GM12878 (cell line): ENCODE measurements around the gene KLHL2. TPM values are rescaled to one million over a fixed set of nuclear protein-coding genes. Genes with fewer than 3 reads are reported as not detected.

Experiments used
- ATAC-seq: fragments of 200-7000 bp; cut with Tn5 transposase; 3 replicates; pipeline ENCODE4 v1.9.1; 2020; ENCODE audit warnings: mild to moderate bottlenecking, moderate library complexity
- BruUV-seq: library from RNA; stranded (reverse); fragments of 400-500 nt; replicated peaks from 2 replicates; lab custom pipeline; 2021; lab: Mats Ljungman, UMichigan
- CTCF ChIA-PET: fragments of 300-600 bp; sonication (Branson Sonifier 250); formaldehyde crosslinking; extraction: SDS; loops from one replicate; lab custom pipeline; 2021; ENCODE audit warnings: inconsistent platforms; lab: Yijun Ruan, JAX
- POLR2A ChIA-PET: fragments of 350-600 bp; formaldehyde crosslinking; extraction: SDS; loops from one replicate; lab custom pipeline; 2021; ENCODE audit warnings: inconsistent platforms; lab: Charles Lee
- RAD21 ChIA-PET: fragments of 300-600 bp; sonication (Branson Sonifier 250); formaldehyde crosslinking; loops from one replicate; lab custom pipeline; 2023; ENCODE audit warnings: antibody characterized with exemption; ENCODE audit not compliant: unreplicated experiment; lab: Charles Lee
- SMC1A ChIA-PET: fragments of 300-600 bp; sonication (Branson Sonifier 250); formaldehyde crosslinking; loops from one replicate; lab custom pipeline; 2023; ENCODE audit not compliant: unreplicated experiment, uncharacterized antibody; lab: Charles Lee
- DNase-seq: peaks from one replicate; pipeline ENCODE4 v3.0.0-alpha.2; 2011; ENCODE audit warnings: low read depth, low spot score
- FAIRE-seq: peaks from 3 replicates; lab custom pipeline; 2011; peaks lifted over from hg19 to GRCh38; lab: Jason Lieb, UNC
- H2AFZ ChIP-seq: 2 replicates; pipeline ENCODE4 v1.6.0; 2011; ENCODE audit warnings: low read depth, low read length, control low read depth; ENCODE audit not compliant: control insufficient read depth
- H3K27ac ChIP-seq: 2 replicates; pipeline ENCODE4 v1.5.1; 2011; ENCODE audit warnings: control low read depth; ENCODE audit not compliant: control insufficient read depth, insufficient read depth
- H3K27me3 ChIP-seq, 2 experiments: replicated peaks in 1 of 2; 2 replicates each; pipeline versions ENCODE4 v1.6.0 to v1.6.1; 2011; ENCODE audit warnings: low read length in 1 of 2; ENCODE audit not compliant: control insufficient read depth in 2 of 2, insufficient read depth in 2 of 2
- H3K36me3 ChIP-seq, 2 experiments: 2 replicates each; pipeline ENCODE4 v1.5.1; 2011; ENCODE audit warnings: low read length in 1 of 2; ENCODE audit not compliant: control insufficient read depth in 2 of 2, insufficient read depth in 2 of 2
- H3K4me1 ChIP-seq: 2 replicates; pipeline ENCODE4 v1.6.1; 2011; ENCODE audit warnings: mild to moderate bottlenecking, low read length, moderate library complexity, mixed read lengths; ENCODE audit not compliant: control insufficient read depth, insufficient read depth
- H3K4me2 ChIP-seq: 2 replicates; pipeline ENCODE4 v1.6.0; 2011; ENCODE audit warnings: control low read depth; ENCODE audit not compliant: control insufficient read depth, insufficient read depth
- H3K4me3 ChIP-seq: fragments of 200-600 bp; sonication (generic); 2 replicates; pipeline ENCODE4 v1.5.1; 2016
- H3K79me2 ChIP-seq: 2 replicates; pipeline ENCODE4 v1.6.0; 2011; ENCODE audit warnings: low read length; ENCODE audit not compliant: control insufficient read depth, insufficient read depth
- H3K9ac ChIP-seq: 2 replicates; pipeline ENCODE4 v1.8.0; 2011; ENCODE audit warnings: low read length, control low read depth, mixed read lengths; ENCODE audit not compliant: control insufficient read depth, insufficient read depth
- H3K9me3 ChIP-seq: replicated peaks from 3 replicates; pipeline ENCODE4 v1.5.1; 2011; ENCODE audit warnings: mild to moderate bottlenecking, low read length; ENCODE audit not compliant: control insufficient read depth, insufficient read depth
- H4K20me1 ChIP-seq: 2 replicates; pipeline ENCODE4 v1.6.0; 2011; ENCODE audit not compliant: control insufficient read depth, insufficient read depth
- BACH1 ChIP-seq: fragments of 450-650 bp; IDR thresholded peaks from 2 replicates; pipeline ENCODE4 v1.6.1; 2017; ENCODE audit warnings: mild to moderate bottlenecking, borderline replicate concordance
- BMI1 ChIP-seq: fragments of 450-650 bp; IDR thresholded peaks from 2 replicates; pipeline ENCODE4 v1.6.1; 2016; ENCODE audit warnings: mild to moderate bottlenecking, moderate library complexity, borderline replicate concordance
- IKZF2 ChIP-seq, 2 experiments: fragments of 450-650 bp; IDR thresholded peaks; 2 replicates each; pipeline ENCODE4 v1.6.1; 2017; ENCODE audit warnings: mild to moderate bottlenecking in 2 of 2, moderate library complexity in 2 of 2
- IRF4 ChIP-seq: IDR thresholded peaks from 2 replicates; pipeline ENCODE4 v1.6.1; 2011; ENCODE audit warnings: low read depth, low read length
- KAT2A ChIP-seq: conservative IDR thresholded peaks from 2 replicates; pipeline ENCODE4 v1.6.1; 2011; ENCODE audit warnings: low read depth, low read length; ENCODE audit not compliant: control insufficient read depth
- MTA3 ChIP-seq: IDR thresholded peaks from 2 replicates; pipeline ENCODE4 v1.6.1; 2012; ENCODE audit warnings: low read length, inconsistent platforms, borderline replicate concordance
- MXI1 ChIP-seq: fragments of 150-350 bp; IDR thresholded peaks from 2 replicates; pipeline ENCODE4 v1.6.1; 2011; ENCODE audit warnings: low read depth, mild to moderate bottlenecking, inconsistent platforms, low read length, improper control_type of control experiment
- RCOR1 ChIP-seq: conservative IDR thresholded peaks from 2 replicates; pipeline ENCODE4 v1.6.1; 2012; ENCODE audit warnings: low read depth, low read length, improper control_type of control experiment
- SUPT20H ChIP-seq: IDR thresholded peaks from 2 replicates; pipeline ENCODE4 v1.6.1; 2011; ENCODE audit warnings: low read depth, mild to moderate bottlenecking, low read length, moderate library complexity, borderline replicate concordance; ENCODE audit not compliant: control insufficient read depth
- TBL1XR1 ChIP-seq: IDR thresholded peaks from 2 replicates; pipeline ENCODE4 v1.6.1; 2012; ENCODE audit warnings: low read depth, low read length, improper control_type of control experiment
- TCF3 ChIP-seq: IDR thresholded peaks from 2 replicates; pipeline ENCODE4 v1.6.1; 2012; ENCODE audit warnings: low read depth, mild to moderate bottlenecking, low read length, borderline replicate concordance; ENCODE audit not compliant: insufficient read depth
- ZBED1 ChIP-seq: IDR thresholded peaks from 2 replicates; pipeline ENCODE4 v1.6.1; 2016; ENCODE audit warnings: borderline replicate concordance
- WGBS: methylation state at CpG from one replicate; pipeline ENCODE4 v1.1.6; 2016; ENCODE audit warnings: low lambda C conversion rate; ENCODE audit not compliant: insufficient replicate concordance, insufficient coverage; ENCODE audit errors: missing lambda C conversion rate; 5-methylcytosine and 5-hydroxymethylcytosine counted together
- in situ Hi-C: fragments of 300-500 bp; cut with MboI; formaldehyde crosslinking; loops from 9 replicates; pipeline ENCODE4 v1.14.3; 2018; ENCODE audit warnings: mixed read lengths
- intact Hi-C: fragments of 100-400 bp; cut with micrococcal nuclease; formaldehyde crosslinking; loops from one replicate; pipeline ENCODE4 v1.14.2; 2022; ENCODE audit not compliant: unreplicated experiment
- polyA plus RNA-seq, 11 experiments: library from polyadenylated mRNA; depleted of rRNA in 4 of 11; unstranded in 6 of 11; stranded (reverse) in 5 of 11; fragments of >200 nt; fragmentation: Nextera tagmentation in 4 of 11; fragmentation: Illumina TruSeq in 1 of 11; extraction: Ambion mirVana in 4 of 11; extraction: Trizol in 1 of 11; gene quantifications; 1 replicate in 1 of 11; 2 replicates in 10 of 11; pipeline versions ENCODE4 v1.2.1 to v1.2.3, GENCODE V29; 2011 to 2016; ENCODE audit warnings: inconsistent platforms in 2 of 11, missing spikeins in 2 of 11, low read depth in 1 of 11
- total RNA-seq, 4 experiments: library from RNA; depleted of rRNA in 3 of 4; stranded (reverse); fragments of >200 nt in 3 of 4; fragmentation: Illumina TruSeq in 1 of 4; extraction: Trizol in 1 of 4; gene quantifications; 2 replicates each; pipeline versions ENCODE4 v1.2.1 to v1.2.3, GENCODE V29; 2013 to 2021
- TF ChIP-seq, protein P1 (sequence below): fragments of 450-650 bp; IDR thresholded peaks from 2 replicates; pipeline ENCODE4 v1.6.1; 2017; ENCODE audit warnings: mild to moderate bottlenecking, low read depth, inconsistent platforms; ENCODE audit not compliant: poor library complexity, severe bottlenecking
- TF ChIP-seq, protein P2 (sequence below): IDR thresholded peaks from 2 replicates; pipeline ENCODE4 v1.6.1; 2012; ENCODE audit warnings: low read depth, low read length, improper control_type of control experiment
- TF ChIP-seq, protein P3 (sequence below): IDR thresholded peaks from 2 replicates; pipeline ENCODE4 v1.6.1; 2012; ENCODE audit warnings: low read depth, low read length, improper control_type of control experiment
- TF ChIP-seq, protein P4 (sequence below): fragments of 450-650 bp; IDR thresholded peaks from 2 replicates; pipeline ENCODE4 v1.6.1; 2017; ENCODE audit warnings: low read depth, mild to moderate bottlenecking, moderate library complexity
- TF ChIP-seq, protein P5 (sequence below): fragments of 450-650 bp; IDR thresholded peaks from 2 replicates; pipeline ENCODE4 v1.6.1; 2017; ENCODE audit warnings: antibody characterized with exemption, mild to moderate bottlenecking, moderate library complexity

Gene KLHL2
- total and polyA plus RNA-seq, 10 of the 15 experiments (the other 5 are each of a cell fraction or from before 2014, with no cell fraction given) = 4.8 to 22.8 (median 12.9) TPM

DNA sequence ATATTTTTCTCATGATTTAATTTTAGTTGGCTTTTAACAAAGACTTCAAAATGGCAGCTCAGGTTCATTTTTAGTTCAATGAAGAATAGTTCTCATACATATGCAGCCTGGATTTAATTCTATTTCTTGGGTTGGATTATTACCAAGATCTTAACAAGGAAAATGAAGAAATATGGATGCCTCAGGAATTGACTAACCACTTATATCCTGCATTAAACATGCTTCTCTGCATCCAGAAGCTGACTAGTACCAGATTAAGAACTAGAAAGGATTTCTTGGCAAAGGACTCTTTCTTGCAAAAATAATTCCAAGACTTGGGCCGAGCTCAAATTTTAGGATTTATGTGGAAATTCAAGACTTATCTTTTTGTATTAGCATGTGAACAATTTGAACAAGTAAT, 5.6 kb upstream of the KLHL2 start:
- H3K79me2 ChIP-seq = peaks cover under 1% of the 10 kb centered on the region
- no peaks in the 10 kb centered on the region for H3K36me3 ChIP-seq
- intact Hi-C loops = no loop called here
- ChIA-PET POLR2A (no interaction called here), CTCF (interaction anchor here (1.8 to 2.0 kb wide), 2 partner anchors 18 to 71 kb away, joined by 4 to 10 read pairs; no protein-coding TSS in a partner anchor), RAD21 (interaction anchor here (0.5 kb wide), 1 partner anchor 99 kb away, joined by 3 read pairs; no protein-coding TSS in a partner anchor), SMC1A (interaction anchor here (1.1 kb wide), 2 partner anchors 9 to 37 kb away, joined by 3 read pairs; no protein-coding TSS in a partner anchor)
- no peak overlapping the region for H3K4me3 ChIP-seq
- peaks cover 6% of the 10 kb centered on the region for H3K4me1 ChIP-seq
- H4K20me1 ChIP-seq = no peaks in the 10 kb centered on the region
- no peaks in the 10 kb centered on the region for H3K27me3 ChIP-seq
- no peaks in the 10 kb centered on the region for H3K9me3 ChIP-seq
- DNase-seq = no peak
- H3K9ac ChIP-seq = no peak overlapping the region
- H3K4me2 ChIP-seq = no peak overlapping the region
- WGBS = 94% methylated on average over 1 of the region's 1 CpG
- H2AFZ ChIP-seq = no peak overlapping the region
- H3K27ac ChIP-seq = no peak overlapping the region
- in situ Hi-C loops = no loop called here
- FAIRE-seq = no peak
- ATAC-seq = no peak
- BruUV-seq = no TSS peak
- TF ChIP-seq SUPT20H (no peak), IRF4 (no peak), TCF3 (no peak), TBL1XR1 (no peak), KAT2A (no peak), MTA3 (no peak), BMI1 (no peak), RCOR1 (no peak), BACH1 (no peak), ZBED1 (no peak), IKZF2 (IDR thresholded peaks at IDR 0.05) (no peak), MXI1 (no peak)
- TF ChIP-seq, protein P1, sequence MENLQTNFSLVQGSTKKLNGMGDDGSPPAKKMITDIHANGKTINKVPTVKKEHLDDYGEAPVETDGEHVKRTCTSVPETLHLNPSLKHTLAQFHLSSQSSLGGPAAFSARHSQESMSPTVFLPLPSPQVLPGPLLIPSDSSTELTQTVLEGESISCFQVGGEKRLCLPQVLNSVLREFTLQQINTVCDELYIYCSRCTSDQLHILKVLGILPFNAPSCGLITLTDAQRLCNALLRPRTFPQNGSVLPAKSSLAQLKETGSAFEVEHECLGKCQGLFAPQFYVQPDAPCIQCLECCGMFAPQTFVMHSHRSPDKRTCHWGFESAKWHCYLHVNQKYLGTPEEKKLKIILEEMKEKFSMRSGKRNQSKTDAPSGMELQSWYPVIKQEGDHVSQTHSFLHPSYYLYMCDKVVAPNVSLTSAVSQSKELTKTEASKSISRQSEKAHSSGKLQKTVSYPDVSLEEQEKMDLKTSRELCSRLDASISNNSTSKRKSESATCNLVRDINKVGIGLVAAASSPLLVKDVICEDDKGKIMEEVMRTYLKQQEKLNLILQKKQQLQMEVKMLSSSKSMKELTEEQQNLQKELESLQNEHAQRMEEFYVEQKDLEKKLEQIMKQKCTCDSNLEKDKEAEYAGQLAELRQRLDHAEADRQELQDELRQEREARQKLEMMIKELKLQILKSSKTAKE = no peak
- TF ChIP-seq, protein P2, sequence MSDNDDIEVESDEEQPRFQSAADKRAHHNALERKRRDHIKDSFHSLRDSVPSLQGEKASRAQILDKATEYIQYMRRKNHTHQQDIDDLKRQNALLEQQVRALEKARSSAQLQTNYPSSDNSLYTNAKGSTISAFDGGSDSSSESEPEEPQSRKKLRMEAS = no peak
- TF ChIP-seq, protein P3, sequence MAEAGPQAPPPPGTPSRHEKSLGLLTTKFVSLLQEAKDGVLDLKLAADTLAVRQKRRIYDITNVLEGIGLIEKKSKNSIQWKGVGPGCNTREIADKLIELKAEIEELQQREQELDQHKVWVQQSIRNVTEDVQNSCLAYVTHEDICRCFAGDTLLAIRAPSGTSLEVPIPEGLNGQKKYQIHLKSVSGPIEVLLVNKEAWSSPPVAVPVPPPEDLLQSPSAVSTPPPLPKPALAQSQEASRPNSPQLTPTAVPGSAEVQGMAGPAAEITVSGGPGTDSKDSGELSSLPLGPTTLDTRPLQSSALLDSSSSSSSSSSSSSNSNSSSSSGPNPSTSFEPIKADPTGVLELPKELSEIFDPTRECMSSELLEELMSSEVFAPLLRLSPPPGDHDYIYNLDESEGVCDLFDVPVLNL = no peak
- TF ChIP-seq, protein P4, sequence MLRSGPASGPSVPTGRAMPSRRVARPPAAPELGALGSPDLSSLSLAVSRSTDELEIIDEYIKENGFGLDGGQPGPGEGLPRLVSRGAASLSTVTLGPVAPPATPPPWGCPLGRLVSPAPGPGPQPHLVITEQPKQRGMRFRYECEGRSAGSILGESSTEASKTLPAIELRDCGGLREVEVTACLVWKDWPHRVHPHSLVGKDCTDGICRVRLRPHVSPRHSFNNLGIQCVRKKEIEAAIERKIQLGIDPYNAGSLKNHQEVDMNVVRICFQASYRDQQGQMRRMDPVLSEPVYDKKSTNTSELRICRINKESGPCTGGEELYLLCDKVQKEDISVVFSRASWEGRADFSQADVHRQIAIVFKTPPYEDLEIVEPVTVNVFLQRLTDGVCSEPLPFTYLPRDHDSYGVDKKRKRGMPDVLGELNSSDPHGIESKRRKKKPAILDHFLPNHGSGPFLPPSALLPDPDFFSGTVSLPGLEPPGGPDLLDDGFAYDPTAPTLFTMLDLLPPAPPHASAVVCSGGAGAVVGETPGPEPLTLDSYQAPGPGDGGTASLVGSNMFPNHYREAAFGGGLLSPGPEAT = no peak
- TF ChIP-seq, protein P5, sequence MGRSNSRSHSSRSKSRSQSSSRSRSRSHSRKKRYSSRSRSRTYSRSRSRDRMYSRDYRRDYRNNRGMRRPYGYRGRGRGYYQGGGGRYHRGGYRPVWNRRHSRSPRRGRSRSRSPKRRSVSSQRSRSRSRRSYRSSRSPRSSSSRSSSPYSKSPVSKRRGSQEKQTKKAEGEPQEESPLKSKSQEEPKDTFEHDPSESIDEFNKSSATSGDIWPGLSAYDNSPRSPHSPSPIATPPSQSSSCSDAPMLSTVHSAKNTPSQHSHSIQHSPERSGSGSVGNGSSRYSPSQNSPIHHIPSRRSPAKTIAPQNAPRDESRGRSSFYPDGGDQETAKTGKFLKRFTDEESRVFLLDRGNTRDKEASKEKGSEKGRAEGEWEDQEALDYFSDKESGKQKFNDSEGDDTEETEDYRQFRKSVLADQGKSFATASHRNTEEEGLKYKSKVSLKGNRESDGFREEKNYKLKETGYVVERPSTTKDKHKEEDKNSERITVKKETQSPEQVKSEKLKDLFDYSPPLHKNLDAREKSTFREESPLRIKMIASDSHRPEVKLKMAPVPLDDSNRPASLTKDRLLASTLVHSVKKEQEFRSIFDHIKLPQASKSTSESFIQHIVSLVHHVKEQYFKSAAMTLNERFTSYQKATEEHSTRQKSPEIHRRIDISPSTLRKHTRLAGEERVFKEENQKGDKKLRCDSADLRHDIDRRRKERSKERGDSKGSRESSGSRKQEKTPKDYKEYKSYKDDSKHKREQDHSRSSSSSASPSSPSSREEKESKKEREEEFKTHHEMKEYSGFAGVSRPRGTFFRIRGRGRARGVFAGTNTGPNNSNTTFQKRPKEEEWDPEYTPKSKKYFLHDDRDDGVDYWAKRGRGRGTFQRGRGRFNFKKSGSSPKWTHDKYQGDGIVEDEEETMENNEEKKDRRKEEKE = no peak
